ENCODE measurements around the gene ARHGAP18. TPM values are rescaled to one million over a fixed set of nuclear protein-coding genes. Genes with fewer than 3 reads are reported as not detected.
A peak's percentile ranks its signal among the peaks of the same experiment; 100 is the strongest.

Gene ARHGAP18
- total RNA-seq, 4 donors from 2014 or later: 9.6 to 16.8 (median 13.9) TPM

- Histone ChIP-seq H3K4me1 (peaks cover 0 to 46% (median 17%) of the 10 kb centered on the region in 4 donors), H3K36me3 (no peaks in the 10 kb centered on the region), H3K27me3 (no peaks in the 10 kb centered on the region), H3K27ac (no peak overlapping the region), H3K9me3 (no peaks in the 10 kb centered on the region), H3K4me3 (no peak overlapping the region)
- no peak for TF ChIP-seq POLR2A (IDR thresholded peaks at IDR 0.05)
- no peak for TF ChIP-seq CTCF (IDR thresholded peaks at IDR 0.05)
- no peak for TF ChIP-seq EP300 (IDR thresholded peaks at IDR 0.05)
- no peak for DNase-seq (ENCODE audit: low spot score in 2 of 2)
- 84 to 89% methylated on average over 2 of the region's 2 CpGs for WGBS, 2 donors
These were observed 32.2 kb downstream of the ARHGAP18 start for GRCh38 chr6:129677620-129678325.

GRCh38 chr6:129675669-129676472 is 34.1 kb downstream of the ARHGAP18 start:
- WGBS, 2 donors: 89 to 91% methylated on average over 5 of the region's 5 CpGs
- H3K9me3 ChIP-seq: no peaks in the 10 kb centered on the region

GRCh38 chr6:129673748-129674147 is 36.2 kb downstream of the ARHGAP18 start:
- Histone ChIP-seq H3K27me3 (no peaks in the 10 kb centered on the region), H3K4me3 (no peak overlapping the region), H3K27ac (peak overlapping the region in 1 of 4 donors; percentile 51), H3K9me3 (no peaks in the 10 kb centered on the region), H3K36me3 (no peaks in the 10 kb centered on the region), H3K4me1 (peaks cover 0 to 28% (median 15%) of the 10 kb centered on the region in 4 donors)
- no peak for DNase-seq (ENCODE audit: low spot score in 2 of 2)
- no peak for TF ChIP-seq CTCF (IDR thresholded peaks at IDR 0.05)
- no peak for TF ChIP-seq POLR2A (IDR thresholded peaks at IDR 0.05)
- no peak for TF ChIP-seq EP300 (IDR thresholded peaks at IDR 0.05)

More at GRCh38 chr6:129675669-129676472, 34.1 kb downstream of the ARHGAP18 start:
- Histone ChIP-seq H3K4me3 (no peak overlapping the region), H3K4me1 (peaks cover 0 to 44% (median 18%) of the 10 kb centered on the region in 4 donors), H3K27me3 (no peaks in the 10 kb centered on the region), H3K27ac (no peak overlapping the region), H3K36me3 (no peaks in the 10 kb centered on the region)
- no peak for TF ChIP-seq POLR2A (IDR thresholded peaks at IDR 0.05)
- TF ChIP-seq CTCF (IDR thresholded peaks at IDR 0.05): no peak
- no peak for TF ChIP-seq EP300 (IDR thresholded peaks at IDR 0.05)
- DNase-seq (ENCODE audit: low spot score in 2 of 2): no peak

- Histone ChIP-seq H3K36me3 (no peaks in the 10 kb centered on the region), H3K27me3 (no peaks in the 10 kb centered on the region), H3K4me1 (peaks cover 0 to 29% (median 15%) of the 10 kb centered on the region in 4 donors), H3K27ac (peak overlapping the region in 3 of 4 donors; percentile 9 to 70 (median 67)), H3K9me3 (no peaks in the 10 kb centered on the region), H3K4me3 (no peak overlapping the region)
- TF ChIP-seq EP300 (IDR thresholded peaks at IDR 0.05) (no peak), POLR2A (IDR thresholded peaks at IDR 0.05) (no peak), CTCF (IDR thresholded peaks at IDR 0.05) (no peak)
- no peak for DNase-seq (ENCODE audit: low spot score in 2 of 2)
- WGBS, 2 donors: 24 to 26% methylated on average over 2 of the region's 2 CpGs
These were observed 36.9 kb downstream of the ARHGAP18 start for GRCh38 chr6:129672881-129673631.
